GM12865 (cell line): ENCODE results near the gene LHX3.

Experiments used
- DNase-seq: peaks from one replicate; pipeline ENCODE4 v3.0.0; 2010; ENCODE audit warnings: low read depth
- H3K4me3 ChIP-seq: 2 replicates; pipeline ENCODE4 v1.5.1; 2011; ENCODE audit warnings: mild to moderate bottlenecking, low read depth, low read length, control low read depth
- TF ChIP-seq, protein P1 (sequence below): IDR thresholded peaks from 2 replicates; pipeline ENCODE4 v1.5.1; 2011; ENCODE audit warnings: low read length, control low read depth, low read depth, inconsistent platforms; ENCODE audit not compliant: insufficient read depth; ENCODE audit errors: missing control alignments

Gene LHX3

DNA sequence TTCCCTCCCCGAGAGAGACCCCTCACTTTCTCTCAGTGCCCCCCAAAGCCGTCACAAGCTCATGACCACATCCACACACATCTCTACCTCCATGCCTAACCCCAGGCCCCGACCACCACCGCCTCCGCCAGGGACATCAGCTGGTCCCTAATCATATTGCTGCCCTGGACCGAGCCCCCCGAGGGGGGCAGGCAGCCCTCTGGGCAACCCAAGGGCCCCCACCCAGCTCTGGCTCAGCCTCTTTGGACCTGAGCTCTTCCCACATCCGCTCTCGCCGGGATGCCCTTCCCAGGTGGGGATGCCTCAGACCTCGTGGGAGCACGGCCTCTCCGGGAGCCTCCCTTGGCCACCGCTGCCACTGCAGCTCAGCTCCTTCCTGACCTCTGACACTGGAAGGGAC lies 18.5 kb downstream of the LHX3 start:
- no peak overlapping the region for H3K4me3 ChIP-seq
- no peak for DNase-seq
- TF ChIP-seq, protein P1, sequence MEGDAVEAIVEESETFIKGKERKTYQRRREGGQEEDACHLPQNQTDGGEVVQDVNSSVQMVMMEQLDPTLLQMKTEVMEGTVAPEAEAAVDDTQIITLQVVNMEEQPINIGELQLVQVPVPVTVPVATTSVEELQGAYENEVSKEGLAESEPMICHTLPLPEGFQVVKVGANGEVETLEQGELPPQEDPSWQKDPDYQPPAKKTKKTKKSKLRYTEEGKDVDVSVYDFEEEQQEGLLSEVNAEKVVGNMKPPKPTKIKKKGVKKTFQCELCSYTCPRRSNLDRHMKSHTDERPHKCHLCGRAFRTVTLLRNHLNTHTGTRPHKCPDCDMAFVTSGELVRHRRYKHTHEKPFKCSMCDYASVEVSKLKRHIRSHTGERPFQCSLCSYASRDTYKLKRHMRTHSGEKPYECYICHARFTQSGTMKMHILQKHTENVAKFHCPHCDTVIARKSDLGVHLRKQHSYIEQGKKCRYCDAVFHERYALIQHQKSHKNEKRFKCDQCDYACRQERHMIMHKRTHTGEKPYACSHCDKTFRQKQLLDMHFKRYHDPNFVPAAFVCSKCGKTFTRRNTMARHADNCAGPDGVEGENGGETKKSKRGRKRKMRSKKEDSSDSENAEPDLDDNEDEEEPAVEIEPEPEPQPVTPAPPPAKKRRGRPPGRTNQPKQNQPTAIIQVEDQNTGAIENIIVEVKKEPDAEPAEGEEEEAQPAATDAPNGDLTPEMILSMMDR, result no peak

- TF ChIP-seq, protein P1, result no peak
- H3K4me3 ChIP-seq, result no peak overlapping the region
- DNase-seq, result no peak
Observed at GRCh38 chr9:136185596-136186366, 19.1 kb downstream of the LHX3 start.

DNA sequence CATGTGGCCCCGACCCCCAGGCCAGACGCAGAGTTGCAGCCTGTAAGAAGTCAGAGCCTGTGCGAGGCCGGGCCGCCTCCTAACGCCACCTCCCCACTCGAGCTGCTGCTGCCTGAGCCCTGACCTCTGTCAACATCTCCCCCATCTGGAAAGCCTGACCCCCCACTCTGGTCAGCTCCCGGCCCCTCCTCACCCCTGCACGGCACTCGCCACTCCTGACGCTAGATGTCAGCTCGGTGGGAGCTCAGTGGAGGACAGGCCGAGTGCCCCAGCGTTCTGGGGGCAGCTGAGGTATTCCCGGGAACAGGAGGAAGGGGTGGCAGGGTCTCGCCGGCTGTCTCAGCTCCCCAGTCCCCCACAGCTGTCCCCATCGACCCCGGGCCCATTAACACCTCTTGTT lies 19.9 kb downstream of the LHX3 start:
- no peak for DNase-seq
- TF ChIP-seq, protein P1, result no peak
- no peak overlapping the region for H3K4me3 ChIP-seq

- DNase-seq, result no peak
- TF ChIP-seq, protein P1, result no peak
- H3K4me3 ChIP-seq, result no peak overlapping the region
Observed at GRCh38 chr9:136182850-136183422, 22.0 kb downstream of the LHX3 start.

DNA sequence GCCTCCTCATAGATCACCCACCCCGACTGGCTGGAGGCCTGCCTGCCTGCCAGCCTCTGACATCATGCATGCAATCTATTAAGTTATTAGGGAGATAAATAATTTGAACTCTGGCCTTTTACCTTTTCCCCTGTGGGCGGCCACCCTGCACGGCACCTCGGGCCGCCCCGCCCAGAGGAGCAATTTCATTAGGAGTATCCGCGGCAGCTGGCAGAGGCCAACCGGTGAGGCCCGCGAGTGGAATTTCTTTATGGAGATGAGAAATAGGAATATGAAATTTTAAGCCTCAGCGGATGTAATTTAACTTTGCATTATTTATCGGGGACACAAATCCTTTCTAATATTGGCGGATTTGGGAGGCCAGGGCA lies 22.5 kb downstream of the LHX3 start:
- no peak for DNase-seq
- TF ChIP-seq, protein P1, result no peak
- no peak overlapping the region for H3K4me3 ChIP-seq

GRCh38 chr9:136181784-136182419 lies 23.0 kb downstream of the LHX3 start:
- no peak for DNase-seq
- TF ChIP-seq, protein P1, result no peak
- H3K4me3 ChIP-seq, result no peak overlapping the region
